Neural progenitor cell (in vitro differentiated cells): Measurements from ENCODE around the gene CHAF1A. TPM values are rescaled to one million over a fixed set of nuclear protein-coding genes. Genes with fewer than 3 reads are reported as not detected.

Source experiments
- DNase-seq: peaks from one replicate; pipeline ENCODE4 v3.0.0-alpha.2; 2016; ENCODE audit warnings: low spot score
- H2AFZ ChIP-seq: fragments of 200-600 bp; sonication (generic); replicated peaks from 2 replicates; pipeline ENCODE4 v1.6.1; 2016; ENCODE audit warnings: antibody characterized with exemption
- H3F3A ChIP-seq: fragments of 200-600 bp; sonication (generic); 2 replicates; pipeline ENCODE4 v1.6.1; 2016; ENCODE audit warnings: antibody characterized with exemption, low read depth
- H3K27ac ChIP-seq: fragments of 200-600 bp; sonication (generic); 2 replicates; pipeline ENCODE4 v1.5.1; 2016; ENCODE audit warnings: mild to moderate bottlenecking
- H3K27me3 ChIP-seq: fragments of 200-600 bp; sonication (generic); 2 replicates; pipeline ENCODE4 v1.6.1; 2016; ENCODE audit warnings: mild to moderate bottlenecking, moderate library complexity
- H3K36me3 ChIP-seq: fragments of 200-600 bp; sonication (generic); 2 replicates; pipeline ENCODE4 v1.5.1; 2016
- H3K4me1 ChIP-seq: fragments of 200-600 bp; sonication (generic); 2 replicates; pipeline ENCODE4 v1.6.1; 2016; ENCODE audit warnings: mixed run types
- H3K4me2 ChIP-seq: fragments of 200-600 bp; sonication (generic); 2 replicates; pipeline ENCODE4 v1.6.1; 2016
- H3K4me3 ChIP-seq: fragments of 200-600 bp; sonication (generic); 2 replicates; pipeline ENCODE4 v1.5.1; 2016
- H3K79me2 ChIP-seq: fragments of 200-600 bp; sonication (generic); 2 replicates; pipeline ENCODE4 v1.6.1; 2016; ENCODE audit warnings: low read depth
- H3K9ac ChIP-seq: fragments of 200-600 bp; sonication (generic); 2 replicates; pipeline ENCODE4 v1.6.1; 2016
- H3K9me3 ChIP-seq: fragments of 200-600 bp; sonication (generic); 2 replicates; pipeline ENCODE4 v1.5.1; 2016; ENCODE audit warnings: low read depth
- H4K20me1 ChIP-seq: fragments of 200-600 bp; sonication (generic); 2 replicates; pipeline ENCODE4 v1.6.1; 2016; ENCODE audit warnings: low read depth
- H3K27ac Mint-ChIP-seq: 3 replicates; pipeline ENCODE4 v1.8.0; 2021; ENCODE audit warnings: mixed read lengths
- H3K27me3 Mint-ChIP-seq: 2 replicates; pipeline ENCODE4 v1.8.0; 2022; ENCODE audit warnings: low read depth, mild to moderate bottlenecking, inconsistent platforms, moderate library complexity, mixed read lengths; ENCODE audit not compliant: insufficient read depth
- H3K36me3 Mint-ChIP-seq: 3 replicates; pipeline ENCODE4 v1.8.0; 2021; ENCODE audit warnings: mixed read lengths
- H3K4me1 Mint-ChIP-seq: 3 replicates; pipeline ENCODE4 v1.8.0; 2021; ENCODE audit warnings: mixed read lengths
- H3K4me3 Mint-ChIP-seq: 3 replicates; pipeline ENCODE4 v1.8.0; 2021; ENCODE audit warnings: mild to moderate bottlenecking, moderate library complexity, mixed read lengths
- H3K9me3 Mint-ChIP-seq: 3 replicates; pipeline ENCODE4 v1.8.0; 2020; ENCODE audit warnings: mixed read lengths
- CTCF ChIP-seq: fragments of 200-600 bp; sonication (generic); IDR thresholded peaks from 2 replicates; pipeline ENCODE4 v1.5.1; 2017; ENCODE audit warnings: antibody characterized with exemption, mild to moderate bottlenecking
- EZH2 ChIP-seq: fragments of 200-600 bp; sonication (generic); IDR thresholded peaks from 2 replicates; pipeline ENCODE4 v1.6.1; 2017; ENCODE audit warnings: antibody characterized with exemption, mild to moderate bottlenecking, moderate library complexity
- EZH2phosphoT487 ChIP-seq: fragments of 200-600 bp; sonication (generic); IDR thresholded peaks from 2 replicates; pipeline ENCODE4 v1.6.1; 2017; ENCODE audit warnings: antibody characterized with exemption
- total RNA-seq: library from RNA; depleted of rRNA; stranded (reverse); fragments of >200 nt; gene quantifications from 2 replicates; pipeline ENCODE4 v1.2.3, GENCODE V29; 2015; ENCODE audit warnings: low replicate concordance

Gene CHAF1A
- total RNA-seq, 1 donor from 2014 or later, result 37.5 TPM

DNA sequence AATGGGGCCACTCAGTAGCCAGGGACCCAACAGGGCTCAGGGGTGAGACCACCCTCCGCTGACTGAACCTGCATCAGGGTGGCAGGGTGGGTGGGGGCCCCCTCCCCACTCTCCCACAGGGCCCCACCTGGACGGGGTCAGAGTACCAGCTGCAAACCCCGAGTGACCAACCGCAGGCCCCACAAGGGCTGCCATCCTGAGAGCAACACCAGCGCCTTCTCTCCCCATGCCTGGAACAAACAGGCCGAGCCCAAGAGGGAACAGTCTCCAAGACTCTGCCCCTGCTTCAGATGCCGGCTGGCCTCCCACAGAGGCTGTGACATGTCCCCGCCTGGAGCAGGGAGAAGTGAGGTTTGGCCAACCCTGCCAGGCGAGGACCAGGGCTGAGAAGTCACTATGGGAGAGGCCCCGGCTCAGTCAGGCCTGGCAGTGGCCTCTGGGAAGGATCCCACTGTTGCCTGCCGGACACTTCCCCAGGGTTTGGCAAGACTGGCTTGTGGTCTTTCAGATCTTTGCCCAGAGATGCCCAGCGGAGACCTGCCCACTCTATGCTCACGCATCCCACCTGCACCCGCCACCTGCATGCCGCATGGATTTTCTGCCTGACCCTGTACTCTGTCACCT is 31.9 kb upstream of the CHAF1A start:
- peaks cover 32% of the 10 kb centered on the region for H3K4me1 Mint-ChIP-seq
- H3K27ac Mint-ChIP-seq, result peak overlapping the region; percentile 74
- H3K4me3 Mint-ChIP-seq, result no peak overlapping the region
- no peak overlapping the region for H2AFZ ChIP-seq
- no peaks in the 10 kb centered on the region for H3K9me3 ChIP-seq
- TF ChIP-seq EZH2phosphoT487, result no peak
- TF ChIP-seq EZH2, result no peak
- no peak for TF ChIP-seq CTCF
- H3K4me1 ChIP-seq, result peaks cover 24% of the 10 kb centered on the region
- no peaks in the 10 kb centered on the region for H3K9me3 Mint-ChIP-seq
- H4K20me1 ChIP-seq, result peaks cover 88% of the 10 kb centered on the region
- peaks cover 58% of the 10 kb centered on the region for H3K79me2 ChIP-seq
- H3K27me3 ChIP-seq, result no peaks in the 10 kb centered on the region
- H3K36me3 Mint-ChIP-seq, result peaks cover 2% of the 10 kb centered on the region
- no peak overlapping the region for H3K4me3 ChIP-seq
- DNase-seq, result no peak
- H3K9ac ChIP-seq, result peak overlapping the region; percentile 15
- H3F3A ChIP-seq, result peaks cover 9% of the 10 kb centered on the region
- peaks cover 3% of the 10 kb centered on the region for H3K27me3 Mint-ChIP-seq
- no peak overlapping the region for H3K4me2 ChIP-seq
- no peak overlapping the region for H3K27ac ChIP-seq
- no peaks in the 10 kb centered on the region for H3K36me3 ChIP-seq

- DNase-seq, result no peak
- H3K79me2 ChIP-seq, result peaks cover 59% of the 10 kb centered on the region
- H4K20me1 ChIP-seq, result peaks cover 95% of the 10 kb centered on the region
- no peak overlapping the region for H3K4me2 ChIP-seq
- no peaks in the 10 kb centered on the region for H3K9me3 ChIP-seq
- no peaks in the 10 kb centered on the region for H3K36me3 ChIP-seq
- H3K27me3 ChIP-seq, result no peaks in the 10 kb centered on the region
- H3K4me3 Mint-ChIP-seq, result no peak overlapping the region
- peaks cover 3% of the 10 kb centered on the region for H3K27me3 Mint-ChIP-seq
- TF ChIP-seq CTCF (no peak), EZH2 (no peak), EZH2phosphoT487 (no peak)
- no peaks in the 10 kb centered on the region for H3K9me3 Mint-ChIP-seq
- H3K27ac ChIP-seq, result peak overlapping the region; percentile 37
- peak overlapping the region; percentile 15 for H3K9ac ChIP-seq
- H3K4me1 ChIP-seq, result peaks cover 34% of the 10 kb centered on the region
- no peak overlapping the region for H3K4me3 ChIP-seq
- H2AFZ ChIP-seq, result no peak overlapping the region
- peaks cover 42% of the 10 kb centered on the region for H3K4me1 Mint-ChIP-seq
- peaks cover 2% of the 10 kb centered on the region for H3K36me3 Mint-ChIP-seq
- peak overlapping the region; percentile 74 for H3K27ac Mint-ChIP-seq
- H3F3A ChIP-seq, result peaks cover 15% of the 10 kb centered on the region
These were observed 30.9 kb upstream of the CHAF1A start for GRCh38 chr19:4371247-4372164.

GRCh38 chr19:4372165-4373012 is 30.1 kb upstream of the CHAF1A start:
- H3K4me3 Mint-ChIP-seq, result no peak overlapping the region
- no peak overlapping the region for H3K4me2 ChIP-seq
- peaks cover 56% of the 10 kb centered on the region for H3K79me2 ChIP-seq
- H3K27ac Mint-ChIP-seq, result no peak overlapping the region
- no peak overlapping the region for H3K9ac ChIP-seq
- H3K36me3 ChIP-seq, result no peaks in the 10 kb centered on the region
- TF ChIP-seq EZH2phosphoT487 (no peak), CTCF (no peak), EZH2 (no peak)
- H3K36me3 Mint-ChIP-seq, result peaks cover 2% of the 10 kb centered on the region
- no peaks in the 10 kb centered on the region for H3K27me3 ChIP-seq
- H4K20me1 ChIP-seq, result peaks cover 98% of the 10 kb centered on the region
- H3K9me3 Mint-ChIP-seq, result no peaks in the 10 kb centered on the region
- H3K9me3 ChIP-seq, result no peaks in the 10 kb centered on the region
- peaks cover 49% of the 10 kb centered on the region for H3K4me1 Mint-ChIP-seq
- peaks cover 21% of the 10 kb centered on the region for H3F3A ChIP-seq
- H3K27me3 Mint-ChIP-seq, result peaks cover 2% of the 10 kb centered on the region
- H3K4me3 ChIP-seq, result no peak overlapping the region
- peaks cover 39% of the 10 kb centered on the region for H3K4me1 ChIP-seq
- no peak overlapping the region for H2AFZ ChIP-seq
- DNase-seq, result no peak
- no peak overlapping the region for H3K27ac ChIP-seq
